Measurements from ENCODE around the gene CPOX. TPM values are rescaled to one million over a fixed set of nuclear protein-coding genes. Genes with fewer than 3 reads are reported as not detected.

Gene CPOX
- total RNA-seq, 1 donor from 2014 or later = 19.3 TPM

DNA sequence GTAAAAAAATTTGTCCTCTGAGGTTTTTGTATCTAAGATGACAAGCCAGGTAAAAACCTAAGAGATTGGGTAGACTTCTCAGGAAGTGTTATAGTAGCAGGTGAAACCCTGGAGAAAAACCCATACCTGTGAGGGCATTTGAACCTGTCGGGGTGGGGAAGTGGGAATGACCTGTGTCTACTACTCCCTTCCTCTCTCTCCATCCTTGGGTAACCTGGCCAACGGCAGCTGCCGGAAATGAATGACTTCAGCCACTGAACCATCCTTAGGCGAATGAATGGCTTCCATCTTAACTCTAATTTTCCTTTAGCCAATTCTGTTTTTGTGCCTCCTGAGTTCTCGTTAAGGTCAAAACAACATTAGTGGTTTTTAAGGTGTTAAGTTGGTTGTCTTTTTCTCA is 44.9 kb downstream of the CPOX start:
- TF ChIP-seq, protein P1, sequence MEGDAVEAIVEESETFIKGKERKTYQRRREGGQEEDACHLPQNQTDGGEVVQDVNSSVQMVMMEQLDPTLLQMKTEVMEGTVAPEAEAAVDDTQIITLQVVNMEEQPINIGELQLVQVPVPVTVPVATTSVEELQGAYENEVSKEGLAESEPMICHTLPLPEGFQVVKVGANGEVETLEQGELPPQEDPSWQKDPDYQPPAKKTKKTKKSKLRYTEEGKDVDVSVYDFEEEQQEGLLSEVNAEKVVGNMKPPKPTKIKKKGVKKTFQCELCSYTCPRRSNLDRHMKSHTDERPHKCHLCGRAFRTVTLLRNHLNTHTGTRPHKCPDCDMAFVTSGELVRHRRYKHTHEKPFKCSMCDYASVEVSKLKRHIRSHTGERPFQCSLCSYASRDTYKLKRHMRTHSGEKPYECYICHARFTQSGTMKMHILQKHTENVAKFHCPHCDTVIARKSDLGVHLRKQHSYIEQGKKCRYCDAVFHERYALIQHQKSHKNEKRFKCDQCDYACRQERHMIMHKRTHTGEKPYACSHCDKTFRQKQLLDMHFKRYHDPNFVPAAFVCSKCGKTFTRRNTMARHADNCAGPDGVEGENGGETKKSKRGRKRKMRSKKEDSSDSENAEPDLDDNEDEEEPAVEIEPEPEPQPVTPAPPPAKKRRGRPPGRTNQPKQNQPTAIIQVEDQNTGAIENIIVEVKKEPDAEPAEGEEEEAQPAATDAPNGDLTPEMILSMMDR (IDR thresholded peaks at IDR 0.05) = no peak
- H3K9me3 Mint-ChIP-seq (ENCODE audit: unreplicated experiment) = no peaks in the 10 kb centered on the region
- no peak overlapping the region for H3K27ac Mint-ChIP-seq (ENCODE audit: unreplicated experiment)
- H3K36me3 Mint-ChIP-seq (ENCODE audit: unreplicated experiment) = no peaks in the 10 kb centered on the region
- no peak for DNase-seq (ENCODE audit: extremely low spot score, unreplicated experiment)
- no peak overlapping the region for H3K4me3 Mint-ChIP-seq (ENCODE audit: unreplicated experiment)
- H3K4me1 Mint-ChIP-seq (ENCODE audit: unreplicated experiment) = no peaks in the 10 kb centered on the region
- H3K27me3 Mint-ChIP-seq (ENCODE audit: unreplicated experiment) = peaks cover 78% of the 10 kb centered on the region

DNA sequence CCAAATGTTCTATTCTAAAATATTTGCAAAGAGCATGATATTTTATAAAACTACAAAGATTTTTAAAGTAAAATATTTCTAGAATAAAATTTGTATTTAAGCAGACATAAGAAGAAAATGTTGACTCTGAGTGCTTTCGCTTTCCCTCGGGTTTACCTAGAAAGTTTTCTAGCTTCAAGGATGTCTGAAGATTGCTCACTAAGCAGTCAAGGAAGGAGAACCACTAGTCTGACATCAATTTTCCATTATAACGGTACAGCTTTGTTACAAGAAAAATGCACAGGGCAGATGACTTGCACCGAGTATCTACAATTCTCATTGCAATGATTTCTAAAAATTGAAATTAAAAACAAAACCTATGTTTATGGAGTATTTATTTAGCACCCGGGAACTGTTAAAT is 47.5 kb downstream of the CPOX start:
- DNase-seq (ENCODE audit: extremely low spot score, unreplicated experiment) = no peak
- Mint-ChIP-seq H3K27ac (ENCODE audit: unreplicated experiment) (no peak overlapping the region), H3K4me1 (ENCODE audit: unreplicated experiment) (no peaks in the 10 kb centered on the region), H3K36me3 (ENCODE audit: unreplicated experiment) (no peaks in the 10 kb centered on the region), H3K27me3 (ENCODE audit: unreplicated experiment) (peaks cover 69% of the 10 kb centered on the region), H3K4me3 (ENCODE audit: unreplicated experiment) (no peak overlapping the region), H3K9me3 (ENCODE audit: unreplicated experiment) (no peaks in the 10 kb centered on the region)
- TF ChIP-seq, protein P1 (IDR thresholded peaks at IDR 0.05) = no peak

DNA sequence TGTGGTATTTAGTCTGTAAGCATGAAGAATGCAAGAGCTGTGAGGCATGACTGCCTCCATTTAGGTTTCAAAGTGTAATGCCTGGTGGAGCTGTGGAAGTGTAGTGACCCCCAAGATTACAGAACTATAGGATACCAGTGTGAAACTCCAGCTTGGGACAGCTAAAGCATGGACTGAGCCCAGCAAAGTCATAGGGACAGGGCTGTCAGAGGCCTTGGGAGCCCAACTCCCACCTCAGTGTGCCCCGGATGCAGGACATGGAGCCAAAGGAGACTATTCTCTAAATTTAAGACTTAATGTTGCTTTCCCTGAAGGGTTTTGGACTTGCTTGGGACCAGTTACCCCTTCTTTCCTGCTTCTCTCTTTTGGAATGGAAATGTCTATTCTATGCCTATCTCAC is 50.8 kb downstream of the CPOX start:
- TF ChIP-seq, protein P1 (IDR thresholded peaks at IDR 0.05) = no peak
- H3K9me3 Mint-ChIP-seq (ENCODE audit: unreplicated experiment) = no peaks in the 10 kb centered on the region
- no peak overlapping the region for H3K4me3 Mint-ChIP-seq (ENCODE audit: unreplicated experiment)
- DNase-seq (ENCODE audit: extremely low spot score, unreplicated experiment) = no peak
- no peaks in the 10 kb centered on the region for H3K4me1 Mint-ChIP-seq (ENCODE audit: unreplicated experiment)
- H3K27ac Mint-ChIP-seq (ENCODE audit: unreplicated experiment) = no peak overlapping the region
- peaks cover 46% of the 10 kb centered on the region for H3K27me3 Mint-ChIP-seq (ENCODE audit: unreplicated experiment)
- no peaks in the 10 kb centered on the region for H3K36me3 Mint-ChIP-seq (ENCODE audit: unreplicated experiment)

DNA sequence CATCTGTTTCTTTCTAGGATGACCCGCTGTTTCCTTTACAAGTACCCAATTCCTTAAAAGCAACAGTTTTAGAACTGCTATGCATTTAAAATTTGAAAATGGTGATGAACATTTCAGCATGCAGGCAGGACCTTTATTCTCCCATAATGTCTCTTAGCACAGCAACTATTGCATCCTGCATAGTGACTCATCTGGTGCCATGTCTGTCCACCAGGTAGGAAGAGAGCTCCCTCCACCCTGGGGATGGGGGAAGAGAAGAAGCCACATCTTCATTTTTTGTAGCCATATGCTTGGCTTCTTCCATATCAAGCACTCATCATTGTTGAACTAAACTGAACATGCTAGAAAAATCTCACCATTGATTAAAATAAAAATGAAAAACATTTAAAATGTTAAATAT is 51.7 kb downstream of the CPOX start:
- no peak overlapping the region for H3K4me3 Mint-ChIP-seq (ENCODE audit: unreplicated experiment)
- H3K27me3 Mint-ChIP-seq (ENCODE audit: unreplicated experiment) = peaks cover 51% of the 10 kb centered on the region
- TF ChIP-seq, protein P1 (IDR thresholded peaks at IDR 0.05) = no peak
- no peaks in the 10 kb centered on the region for H3K4me1 Mint-ChIP-seq (ENCODE audit: unreplicated experiment)
- no peak overlapping the region for H3K27ac Mint-ChIP-seq (ENCODE audit: unreplicated experiment)
- H3K36me3 Mint-ChIP-seq (ENCODE audit: unreplicated experiment) = no peaks in the 10 kb centered on the region
- DNase-seq (ENCODE audit: extremely low spot score, unreplicated experiment) = no peak
- H3K9me3 Mint-ChIP-seq (ENCODE audit: unreplicated experiment) = no peaks in the 10 kb centered on the region

DNA sequence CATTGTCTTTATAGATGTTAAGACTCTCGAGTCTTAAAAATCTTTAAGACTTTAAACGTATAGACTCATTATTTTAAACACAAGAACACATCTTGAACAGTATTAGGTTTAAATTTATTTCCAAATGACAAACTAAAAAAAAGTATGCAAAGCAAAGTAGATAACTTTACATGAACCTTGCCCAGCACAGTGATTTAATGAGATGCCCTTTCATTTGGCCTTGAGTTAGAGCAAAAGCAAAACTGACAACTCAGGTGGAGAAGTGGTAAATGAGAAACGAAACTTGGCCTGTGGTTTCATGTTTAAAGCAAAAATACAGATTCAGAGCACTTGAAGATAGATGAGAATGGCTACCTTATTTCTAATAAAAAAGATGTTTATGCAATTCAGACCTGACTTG is 53.1 kb downstream of the CPOX start:
- Mint-ChIP-seq H3K9me3 (ENCODE audit: unreplicated experiment) (no peaks in the 10 kb centered on the region), H3K4me1 (ENCODE audit: unreplicated experiment) (no peaks in the 10 kb centered on the region), H3K27me3 (ENCODE audit: unreplicated experiment) (peaks cover 51% of the 10 kb centered on the region), H3K36me3 (ENCODE audit: unreplicated experiment) (no peaks in the 10 kb centered on the region), H3K27ac (ENCODE audit: unreplicated experiment) (no peak overlapping the region), H3K4me3 (ENCODE audit: unreplicated experiment) (no peak overlapping the region)
- TF ChIP-seq, protein P1 (IDR thresholded peaks at IDR 0.05) = no peak
- DNase-seq (ENCODE audit: extremely low spot score, unreplicated experiment) = no peak
